ENCODE results near the gene CNN1.
"Not testable (repeated sequence)": the region's sequence is repeated elsewhere in the genome, so short reads cannot be mapped to it uniquely, and the experiment has no call there.

CNN1 gene

GRCh38 chr19:11594084-11594483 lies 55.4 kb downstream of the CNN1 start:
- H3K27me3 ChIP-seq (replicated peaks; ENCODE audit: control insufficient read depth, insufficient read depth, low read length): no peaks in the 10 kb centered on the region
- no peaks in the 10 kb centered on the region for H3K9me3 ChIP-seq (ENCODE audit: control insufficient read depth, low read length)
- no peak overlapping the region for H3K4me3 ChIP-seq (ENCODE audit: low read length)
- H3K4me1 ChIP-seq (ENCODE audit: control insufficient read depth, insufficient read depth, low read length): peaks cover 6% of the 10 kb centered on the region
- no peak for DNase-seq (ENCODE audit: low read depth)
- H3K9ac ChIP-seq (ENCODE audit: low read length): no peak overlapping the region
- H3K36me3 ChIP-seq (ENCODE audit: control insufficient read depth, insufficient read depth, low read length, severe bottlenecking): no peaks in the 10 kb centered on the region

GRCh38 chr19:11596156-11596555 lies 57.5 kb downstream of the CNN1 start:
- Histone ChIP-seq H3K4me1 (ENCODE audit: control insufficient read depth, insufficient read depth, low read length) (peaks cover 6% of the 10 kb centered on the region), H3K4me3 (ENCODE audit: low read length) (no peak overlapping the region), H3K27me3 (replicated peaks; ENCODE audit: control insufficient read depth, insufficient read depth, low read length) (no peaks in the 10 kb centered on the region), H3K9me3 (ENCODE audit: control insufficient read depth, low read length) (no peaks in the 10 kb centered on the region), H3K36me3 (ENCODE audit: control insufficient read depth, insufficient read depth, low read length, severe bottlenecking) (no peaks in the 10 kb centered on the region), H3K9ac (ENCODE audit: low read length) (no peak overlapping the region)
- no peak for DNase-seq (ENCODE audit: low read depth)

GRCh38 chr19:11597202-11598102 lies 58.8 kb downstream of the CNN1 start, which contains the start of gene ZNF627:
ZNF627 (plus strand) TSS chr19:11597483; CDS start chr19:11597628, 145 bp downstream.
- Histone ChIP-seq H3K4me1 (ENCODE audit: control insufficient read depth, insufficient read depth, low read length) (peaks cover 6% of the 10 kb centered on the region), H3K36me3 (ENCODE audit: control insufficient read depth, insufficient read depth, low read length, severe bottlenecking) (no peaks in the 10 kb centered on the region), H3K9ac (ENCODE audit: low read length) (peak within 1 kb of the TSS; percentile 97), H3K4me3 (ENCODE audit: low read length) (peak within 1 kb of the TSS; percentile 93), H3K27me3 (replicated peaks; ENCODE audit: control insufficient read depth, insufficient read depth, low read length) (no peaks in the 10 kb centered on the region), H3K9me3 (ENCODE audit: control insufficient read depth, low read length) (no peaks in the 10 kb centered on the region)
- peak; percentile 99 for DNase-seq (ENCODE audit: low read depth)

GRCh38 chr19:11598103-11598483 lies 59.4 kb downstream of the CNN1 start:
- DNase-seq (ENCODE audit: low read depth): no peak
- no peaks in the 10 kb centered on the region for H3K27me3 ChIP-seq (replicated peaks; ENCODE audit: control insufficient read depth, insufficient read depth, low read length)
- H3K36me3 ChIP-seq (ENCODE audit: control insufficient read depth, insufficient read depth, low read length, severe bottlenecking): no peaks in the 10 kb centered on the region
- peak overlapping the region; percentile 93 for H3K4me3 ChIP-seq (ENCODE audit: low read length)
- no peaks in the 10 kb centered on the region for H3K9me3 ChIP-seq (ENCODE audit: control insufficient read depth, low read length)
- peak overlapping the region; percentile 97 for H3K9ac ChIP-seq (ENCODE audit: low read length)
- peaks cover 6% of the 10 kb centered on the region for H3K4me1 ChIP-seq (ENCODE audit: control insufficient read depth, insufficient read depth, low read length)

- Histone ChIP-seq H3K36me3 (ENCODE audit: control insufficient read depth, insufficient read depth, low read length, severe bottlenecking) (no peaks in the 10 kb centered on the region), H3K9ac (ENCODE audit: low read length) (no peak overlapping the region), H3K4me1 (ENCODE audit: control insufficient read depth, insufficient read depth, low read length) (peaks cover 6% of the 10 kb centered on the region), H3K9me3 (ENCODE audit: control insufficient read depth, low read length) (no peaks in the 10 kb centered on the region), H3K27me3 (replicated peaks; ENCODE audit: control insufficient read depth, insufficient read depth, low read length) (no peaks in the 10 kb centered on the region), H3K4me3 (ENCODE audit: low read length) (peak overlapping the region; percentile 93)
- DNase-seq (ENCODE audit: low read depth): no peak
These were observed 60.1 kb downstream of the CNN1 start for GRCh38 chr19:11598746-11599145.

- not testable (repeated sequence) for H3K36me3 ChIP-seq (ENCODE audit: control insufficient read depth, insufficient read depth, low read length, severe bottlenecking); H3K4me1 ChIP-seq (ENCODE audit: control insufficient read depth, insufficient read depth, low read length); H3K9ac ChIP-seq (ENCODE audit: low read length); DNase-seq (ENCODE audit: low read depth); H3K4me3 ChIP-seq (ENCODE audit: low read length); H3K27me3 ChIP-seq (replicated peaks; ENCODE audit: control insufficient read depth, insufficient read depth, low read length); H3K9me3 ChIP-seq (ENCODE audit: control insufficient read depth, low read length)
These were observed 61.1 kb downstream of the CNN1 start for GRCh38 chr19:11599704-11600103.
